CD14-positive monocyte (primary cell): ENCODE data around the gene MST1. TPM values are rescaled to one million over a fixed set of nuclear protein-coding genes. Genes with fewer than 3 reads are reported as not detected.
A peak's percentile ranks its signal among the peaks of the same experiment; 100 is the strongest.

Source experiments
- DNase-seq, 3 donors: peaks; one replicate each; pipeline ENCODE4 v3.0.0-alpha.2; 2011 to 2022
- H2AFZ ChIP-seq: 2 replicates; pipeline ENCODE4 v1.6.0; 2012; ENCODE audit warnings: mild to moderate bottlenecking, low read depth, low read length, inconsistent platforms; ENCODE audit not compliant: insufficient read depth, poor library complexity, severe bottlenecking
- H3K27ac ChIP-seq, 2 donors: 1 replicate in 1 of 2; 2 replicates in 1 of 2; pipeline ENCODE4 v1.5.1; 2012 to 2013; ENCODE audit warnings: low read length in 2 of 2, control low read depth in 1 of 2, inconsistent platforms in 1 of 2, low read depth in 1 of 2, mild to moderate bottlenecking in 1 of 2
- H3K27me3 ChIP-seq, 2 donors: one replicate each; pipeline versions ENCODE4 v1.6.0 to v1.6.1; 2011 to 2013; ENCODE audit warnings: low read length in 2 of 2; ENCODE audit not compliant: control insufficient read depth in 2 of 2, insufficient read depth in 2 of 2
- H3K36me3 ChIP-seq, 2 donors: replicated peaks in 1 of 2; 1 replicate in 1 of 2; 2 replicates in 1 of 2; pipeline versions ENCODE4 v1.5.1 to v1.6.1; 2012 to 2013; ENCODE audit warnings: low read length in 2 of 2, control low read depth in 1 of 2, inconsistent platforms in 1 of 2, mild to moderate bottlenecking in 1 of 2; ENCODE audit not compliant: insufficient read depth in 2 of 2, control insufficient read depth in 1 of 2
- H3K4me1 ChIP-seq, 2 donors: 1 replicate in 1 of 2; 2 replicates in 1 of 2; pipeline versions ENCODE4 v1.5.1 to v1.6.1; 2012 to 2013; ENCODE audit warnings: low read length in 2 of 2, control low read depth in 1 of 2, inconsistent platforms in 1 of 2, mild to moderate bottlenecking in 1 of 2, moderate library complexity in 1 of 2; ENCODE audit not compliant: insufficient read depth in 2 of 2, control insufficient read depth in 1 of 2
- H3K4me2 ChIP-seq: replicated peaks from 2 replicates; pipeline ENCODE3; 2012; ENCODE audit warnings: low read length, moderate library complexity, mild to moderate bottlenecking; ENCODE audit not compliant: poor library complexity, severe bottlenecking; ENCODE audit errors: extremely low read depth
- H3K4me3 ChIP-seq, 3 experiments: fragments of 200-600 bp in 1 of 3; sonication (generic) in 1 of 3; replicated peaks in 1 of 3; 1 replicate in 2 of 3; 2 replicates in 1 of 3; pipeline ENCODE4 v1.5.1; 2011 to 2013; ENCODE audit warnings: low read length in 3 of 3, mild to moderate bottlenecking in 3 of 3, control low read depth in 2 of 3, low read depth in 2 of 3, inconsistent platforms in 1 of 3, moderate library complexity in 1 of 3
- H3K79me2 ChIP-seq: 2 replicates; pipeline ENCODE4 v1.6.0; 2012; ENCODE audit warnings: mild to moderate bottlenecking, control low read depth, inconsistent platforms, low read length, moderate library complexity; ENCODE audit not compliant: insufficient read depth
- H3K9ac ChIP-seq: 2 replicates; pipeline ENCODE4 v1.6.0; 2017; ENCODE audit warnings: low read length, mild to moderate bottlenecking; ENCODE audit not compliant: insufficient read depth, poor library complexity, severe bottlenecking
- H3K9me3 ChIP-seq, 2 donors: replicated peaks in 1 of 2; 1 replicate in 1 of 2; 2 replicates in 1 of 2; pipeline versions ENCODE4 v1.5.1 to v1.6.1; 2012 to 2013; ENCODE audit warnings: low read length in 2 of 2, control low read depth in 1 of 2; ENCODE audit not compliant: control insufficient read depth in 1 of 2, insufficient read depth in 1 of 2
- H4K20me1 ChIP-seq: 2 replicates; pipeline ENCODE4 v1.6.0; 2012; ENCODE audit warnings: mild to moderate bottlenecking, low read length, control low read depth, moderate library complexity; ENCODE audit not compliant: insufficient read depth
- H3K27ac Mint-ChIP-seq, 7 donors: one replicate each; pipeline ENCODE4 v1.8.0; 2020; ENCODE audit warnings: mild to moderate bottlenecking in 7 of 7, mixed read lengths in 7 of 7, moderate library complexity in 6 of 7, inconsistent platforms in 2 of 7
- H3K27me3 Mint-ChIP-seq, 3 donors: one replicate each; pipeline ENCODE4 v1.8.0; 2021 to 2022; ENCODE audit warnings: low read depth in 3 of 3, mild to moderate bottlenecking in 3 of 3, mixed read lengths in 3 of 3, moderate library complexity in 3 of 3, inconsistent platforms in 1 of 3
- H3K36me3 Mint-ChIP-seq, 2 donors: one replicate each; pipeline ENCODE4 v1.8.0; 2020; ENCODE audit warnings: mixed read lengths in 2 of 2, inconsistent platforms in 1 of 2, mild to moderate bottlenecking in 1 of 2
- H3K4me1 Mint-ChIP-seq: one replicate; pipeline ENCODE4 v1.8.0; 2020; ENCODE audit warnings: mild to moderate bottlenecking, mixed read lengths
- H3K4me3 Mint-ChIP-seq, 2 donors: one replicate each; pipeline ENCODE4 v1.8.0; 2020; ENCODE audit warnings: mild to moderate bottlenecking in 2 of 2, mixed read lengths in 2 of 2, moderate library complexity in 1 of 2
- H3K9me3 Mint-ChIP-seq, 7 donors: one replicate each; pipeline ENCODE4 v1.8.0; 2020 to 2022; ENCODE audit warnings: mixed read lengths in 7 of 7, mild to moderate bottlenecking in 6 of 7, moderate library complexity in 6 of 7, inconsistent platforms in 2 of 7
- WGBS: methylation state at CpG from one replicate; pipeline ENCODE4 v1.1.5; 2013; ENCODE audit warnings: missing lambda C conversion rate; ENCODE audit not compliant: insufficient coverage; 5-methylcytosine and 5-hydroxymethylcytosine counted together
- intact Hi-C, 2 donors: fragments of 100-400 bp; cut with micrococcal nuclease; formaldehyde crosslinking; loops; one replicate each; pipeline versions ENCODE4 v1.15.0 to v1.15.1; 2023
- polyA plus RNA-seq, 3 donors: library from polyadenylated mRNA; depleted of rRNA in 1 of 3; unstranded in 2 of 3; stranded (reverse) in 1 of 3; fragments of 300-500 nt in 2 of 3; fragments of >200 nt in 1 of 3; fragmentation: Illumina TruSeq in 2 of 3; gene quantifications; 1 replicate in 2 of 3; 2 replicates in 1 of 3; pipeline ENCODE4 v1.2.3, GENCODE V29; 2012 to 2021
- TF ChIP-seq, protein P1 (sequence below): fragments of 200-600 bp; IDR thresholded peaks from one replicate; pipeline ENCODE4 v1.8.0; 2022; ENCODE audit warnings: antibody characterized with exemption, mild to moderate bottlenecking

The MST1 gene
- polyA plus RNA-seq, 3 donors, result 0.28 to 17.8 TPM; not detected in 1

GRCh38 chr3:49722896-49723295 lies 33.6 kb upstream of the MST1 start:
- Mint-ChIP-seq H3K4me3 (peak overlapping the region; percentile 87 to 95), H3K36me3 (peaks cover 33 to 48% of the 10 kb centered on the region in 2 donors)

DNA sequence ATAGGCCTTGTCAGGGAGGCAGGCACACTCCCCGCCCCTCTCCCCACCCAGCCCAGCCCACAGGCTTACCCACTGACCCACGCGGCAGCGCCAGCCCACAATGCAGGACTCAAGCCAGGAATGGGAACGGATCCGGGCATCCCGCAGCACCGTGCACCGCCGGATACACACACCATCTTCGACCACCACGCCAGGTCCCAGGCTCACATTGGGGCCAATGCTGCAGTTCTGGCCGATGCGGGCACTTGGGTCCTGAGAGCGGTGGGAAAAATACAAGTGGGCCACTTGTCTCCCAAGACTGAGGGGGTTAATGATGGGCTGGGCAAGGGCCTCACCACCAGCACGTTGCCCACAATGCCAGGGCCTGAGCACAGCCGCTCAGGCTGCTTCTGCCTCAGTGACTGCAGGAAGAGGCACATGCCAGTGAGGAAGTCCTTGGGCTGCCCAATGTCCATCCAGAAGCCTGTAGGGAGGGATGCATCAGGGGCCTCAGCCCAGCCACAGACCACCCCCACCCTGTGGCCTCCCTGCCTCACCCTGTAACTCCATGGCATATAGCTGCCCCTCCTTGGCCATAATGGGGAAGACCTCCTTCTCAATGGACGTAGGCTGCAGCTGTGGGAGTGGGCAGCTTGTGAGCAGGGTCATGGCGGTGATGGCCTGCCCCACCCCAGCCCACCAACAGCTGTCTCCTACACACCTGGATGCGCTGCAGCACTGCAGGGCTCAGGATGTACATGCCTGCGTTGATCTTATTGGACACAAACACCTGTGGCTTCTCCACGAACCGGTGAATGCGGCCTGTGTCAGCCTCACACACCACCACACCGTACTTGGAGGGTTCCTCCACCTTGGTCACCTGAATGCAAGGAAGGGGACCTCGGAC lies 32.9 kb upstream of the MST1 start:
- peak overlapping the region; percentile 31 to 97 (median 95) for H3K27ac Mint-ChIP-seq
- TF ChIP-seq, protein P1, sequence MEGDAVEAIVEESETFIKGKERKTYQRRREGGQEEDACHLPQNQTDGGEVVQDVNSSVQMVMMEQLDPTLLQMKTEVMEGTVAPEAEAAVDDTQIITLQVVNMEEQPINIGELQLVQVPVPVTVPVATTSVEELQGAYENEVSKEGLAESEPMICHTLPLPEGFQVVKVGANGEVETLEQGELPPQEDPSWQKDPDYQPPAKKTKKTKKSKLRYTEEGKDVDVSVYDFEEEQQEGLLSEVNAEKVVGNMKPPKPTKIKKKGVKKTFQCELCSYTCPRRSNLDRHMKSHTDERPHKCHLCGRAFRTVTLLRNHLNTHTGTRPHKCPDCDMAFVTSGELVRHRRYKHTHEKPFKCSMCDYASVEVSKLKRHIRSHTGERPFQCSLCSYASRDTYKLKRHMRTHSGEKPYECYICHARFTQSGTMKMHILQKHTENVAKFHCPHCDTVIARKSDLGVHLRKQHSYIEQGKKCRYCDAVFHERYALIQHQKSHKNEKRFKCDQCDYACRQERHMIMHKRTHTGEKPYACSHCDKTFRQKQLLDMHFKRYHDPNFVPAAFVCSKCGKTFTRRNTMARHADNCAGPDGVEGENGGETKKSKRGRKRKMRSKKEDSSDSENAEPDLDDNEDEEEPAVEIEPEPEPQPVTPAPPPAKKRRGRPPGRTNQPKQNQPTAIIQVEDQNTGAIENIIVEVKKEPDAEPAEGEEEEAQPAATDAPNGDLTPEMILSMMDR, result no peak
- peaks cover 32 to 43% of the 10 kb centered on the region in 2 donors for H3K4me1 ChIP-seq

More at GRCh38 chr3:49722896-49723295, 33.6 kb upstream of the MST1 start:
- peak overlapping the region; percentile 92 for H2AFZ ChIP-seq
- no peaks in the 10 kb centered on the region for H3K9me3 ChIP-seq
- intact Hi-C loops, result loop anchor here (5.0 to 10.0 kb wide), 3 partner anchors 48 to 64 kb away; partner anchors contain the start of genes APEH (in 2 of the 2) and IP6K1 (in 2 of the 2)
- Mint-ChIP-seq H3K27me3 (peaks cover 7% of the 10 kb centered on the region in 3 donors), H3K4me1 (peaks cover 38% of the 10 kb centered on the region), H3K27ac (peak overlapping the region; percentile 92 to 97 (median 95)), H3K9me3 (peaks cover 0 to 5% (median 0%) of the 10 kb centered on the region in 7 donors)
- peaks cover 29% of the 10 kb centered on the region for H4K20me1 ChIP-seq
- H3K4me2 ChIP-seq, result peak overlapping the region; percentile 93
- TF ChIP-seq, protein P1, result no peak
- 96% methylated on average over 7 of the region's 8 CpGs for WGBS
- no peak for DNase-seq
- peak overlapping the region; percentile 91 for H3K9ac ChIP-seq
- H3K4me3 ChIP-seq, result peak overlapping the region; percentile 82 to 88 (median 82)
- peaks cover 32 to 49% of the 10 kb centered on the region in 2 donors for H3K36me3 ChIP-seq
- H3K27ac ChIP-seq, result peak overlapping the region; percentile 62 to 97
- peaks cover 0 to 7% of the 10 kb centered on the region in 2 donors for H3K27me3 ChIP-seq
- H3K4me1 ChIP-seq, result peaks cover 32 to 43% of the 10 kb centered on the region in 2 donors
- peaks cover 22% of the 10 kb centered on the region for H3K79me2 ChIP-seq

More for the DNA sequence above, 32.9 kb upstream of the MST1 start:
- Histone ChIP-seq H3K36me3 (peaks cover 24 to 41% of the 10 kb centered on the region in 2 donors), H3K27ac (peak overlapping the region; percentile 62 to 97), H3K4me2 (peak overlapping the region; percentile 93), H3K9me3 (no peaks in the 10 kb centered on the region), H2AFZ (no peak overlapping the region), H3K9ac (no peak overlapping the region), H4K20me1 (peaks cover 31% of the 10 kb centered on the region), H3K27me3 (peaks cover 0 to 7% of the 10 kb centered on the region in 2 donors), H3K4me3 (peak overlapping the region in 1 of 3 experiments; percentile 88), H3K79me2 (peaks cover 22% of the 10 kb centered on the region)
- DNase-seq, result peak in 1 of 3 donors; percentile 5
- 99% methylated on average over 21 of the region's 26 CpGs for WGBS
- intact Hi-C loops, result loop anchor here (5.0 to 10.0 kb wide), 3 partner anchors 47 to 65 kb away; partner anchors contain the start of genes APEH (in 2 of the 2) and IP6K1 (in 2 of the 2)
- Mint-ChIP-seq H3K36me3 (peaks cover 26 to 40% of the 10 kb centered on the region in 2 donors), H3K4me3 (peak overlapping the region in 1 of 2 donors; percentile 95), H3K27me3 (peaks cover 7 to 9% (median 7%) of the 10 kb centered on the region in 3 donors), H3K9me3 (peaks cover 0 to 5% (median 0%) of the 10 kb centered on the region in 7 donors), H3K4me1 (peaks cover 38% of the 10 kb centered on the region)
